ENCODE measurements around the gene ERG.
A peak's percentile ranks its signal among the peaks of the same experiment; 100 is the strongest.

Gene ERG

DNA sequence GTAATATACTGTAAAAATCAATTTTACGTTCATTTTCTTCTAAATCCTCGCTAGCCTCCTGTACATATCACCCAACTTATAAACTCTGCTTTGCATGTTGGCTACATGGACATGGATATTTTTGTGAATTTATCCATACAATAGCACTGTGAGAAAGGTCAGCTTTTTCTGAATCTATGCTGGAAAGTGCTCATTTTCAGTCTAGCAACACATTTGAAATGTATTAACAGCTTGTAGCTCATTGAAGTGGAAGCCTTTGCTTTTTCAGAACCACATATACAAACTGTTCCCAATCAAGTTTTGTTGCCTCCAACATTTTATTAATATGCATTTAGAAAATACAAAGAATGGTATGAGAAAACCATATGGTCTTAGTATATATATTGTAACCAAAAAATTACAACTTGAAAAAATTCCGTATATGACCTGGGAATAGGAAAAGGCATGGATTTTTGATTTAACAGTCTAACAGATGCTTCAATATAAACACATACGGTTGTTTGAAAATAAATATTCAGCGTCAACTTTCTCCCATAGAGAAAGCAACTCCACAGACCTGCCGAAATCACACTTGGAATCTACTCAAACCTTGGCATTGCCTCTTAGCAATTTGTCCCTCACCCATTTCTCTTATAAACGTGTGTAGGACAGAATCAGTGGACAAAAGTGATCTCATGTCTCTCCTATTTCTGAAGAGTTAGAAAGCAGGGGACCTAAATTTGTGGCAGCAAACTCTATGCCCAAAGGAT is 112.7 kb downstream of the ERG start:
- no peak overlapping the region for H3K4me3 ChIP-seq (ENCODE audit: low read depth, low read length)
- TF ChIP-seq POLR2A (IDR thresholded peaks at IDR 0.05; ENCODE audit: extremely low read depth, insufficient read length) (no peak), MYC (IDR thresholded peaks at IDR 0.05; ENCODE audit: low read depth, low read length) (no peak)
- TF ChIP-seq, protein P1, sequence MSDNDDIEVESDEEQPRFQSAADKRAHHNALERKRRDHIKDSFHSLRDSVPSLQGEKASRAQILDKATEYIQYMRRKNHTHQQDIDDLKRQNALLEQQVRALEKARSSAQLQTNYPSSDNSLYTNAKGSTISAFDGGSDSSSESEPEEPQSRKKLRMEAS (IDR thresholded peaks at IDR 0.05; ENCODE audit: low read depth, low read length): no peak
- TF ChIP-seq, protein P2, sequence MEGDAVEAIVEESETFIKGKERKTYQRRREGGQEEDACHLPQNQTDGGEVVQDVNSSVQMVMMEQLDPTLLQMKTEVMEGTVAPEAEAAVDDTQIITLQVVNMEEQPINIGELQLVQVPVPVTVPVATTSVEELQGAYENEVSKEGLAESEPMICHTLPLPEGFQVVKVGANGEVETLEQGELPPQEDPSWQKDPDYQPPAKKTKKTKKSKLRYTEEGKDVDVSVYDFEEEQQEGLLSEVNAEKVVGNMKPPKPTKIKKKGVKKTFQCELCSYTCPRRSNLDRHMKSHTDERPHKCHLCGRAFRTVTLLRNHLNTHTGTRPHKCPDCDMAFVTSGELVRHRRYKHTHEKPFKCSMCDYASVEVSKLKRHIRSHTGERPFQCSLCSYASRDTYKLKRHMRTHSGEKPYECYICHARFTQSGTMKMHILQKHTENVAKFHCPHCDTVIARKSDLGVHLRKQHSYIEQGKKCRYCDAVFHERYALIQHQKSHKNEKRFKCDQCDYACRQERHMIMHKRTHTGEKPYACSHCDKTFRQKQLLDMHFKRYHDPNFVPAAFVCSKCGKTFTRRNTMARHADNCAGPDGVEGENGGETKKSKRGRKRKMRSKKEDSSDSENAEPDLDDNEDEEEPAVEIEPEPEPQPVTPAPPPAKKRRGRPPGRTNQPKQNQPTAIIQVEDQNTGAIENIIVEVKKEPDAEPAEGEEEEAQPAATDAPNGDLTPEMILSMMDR (IDR thresholded peaks at IDR 0.05; ENCODE audit: low read depth, low read length): no peak
- no peak for DNase-seq (ENCODE audit: low read depth)

DNA sequence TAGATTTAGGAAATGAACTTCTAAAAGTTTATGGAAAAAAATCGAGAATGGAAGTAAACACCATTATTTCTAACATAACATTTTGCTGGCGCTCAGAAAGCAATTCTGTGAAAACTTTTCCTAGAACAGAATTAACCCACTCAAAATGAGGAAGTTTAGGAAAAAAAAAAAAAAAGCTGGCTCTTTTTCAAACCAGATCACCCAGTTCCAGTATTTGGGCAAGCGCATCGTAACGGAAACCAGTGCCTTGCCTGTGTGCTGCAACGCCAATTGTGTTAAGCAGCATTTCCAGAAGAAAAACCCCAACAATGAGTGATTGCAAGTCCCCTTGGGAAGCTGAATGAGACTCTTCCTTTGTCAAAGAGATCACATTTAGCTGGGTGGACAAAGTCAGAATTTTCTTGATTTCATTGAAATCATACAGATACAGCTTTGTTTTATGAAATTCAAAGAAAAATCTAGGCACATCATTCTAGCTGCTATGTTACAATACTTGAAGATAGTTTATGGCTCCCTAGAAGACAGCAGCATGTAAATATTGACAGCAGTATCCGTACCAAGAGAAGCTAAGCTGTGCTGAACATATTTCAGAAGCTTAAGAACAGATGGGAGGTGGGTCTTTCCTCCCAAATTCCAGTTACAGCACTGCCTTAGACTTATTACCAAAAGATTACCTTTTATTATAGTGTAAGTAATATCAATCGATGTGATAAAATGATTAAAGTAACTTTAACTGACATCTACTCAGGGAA is 113.4 kb downstream of the ERG start:
- TF ChIP-seq, protein P1 (IDR thresholded peaks at IDR 0.05; ENCODE audit: low read depth, low read length): no peak
- peak; percentile 87 for DNase-seq (ENCODE audit: low read depth)
- H3K4me3 ChIP-seq (ENCODE audit: low read depth, low read length): peak overlapping the region; percentile 8

DNA sequence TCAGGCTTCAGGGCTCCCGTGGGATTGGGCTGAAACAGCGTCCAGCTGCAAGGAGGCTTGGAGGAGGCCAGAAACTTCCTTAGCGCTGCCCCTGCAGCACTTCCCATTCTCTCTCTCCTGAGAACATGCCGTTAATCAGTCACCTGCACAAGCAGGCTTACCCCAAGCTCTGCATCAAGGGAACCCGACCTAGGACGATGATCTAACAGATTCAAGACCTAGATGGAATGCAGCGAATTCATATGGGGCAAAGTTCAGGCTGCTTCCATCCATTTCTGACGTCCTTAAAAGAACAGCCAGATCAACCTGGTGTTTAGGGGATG is 114.1 kb downstream of the ERG start:
- DNase-seq (ENCODE audit: low read depth): peak; percentile 50
- H3K4me3 ChIP-seq (ENCODE audit: low read depth, low read length): peak overlapping the region; percentile 8
- TF ChIP-seq POLR2A (IDR thresholded peaks at IDR 0.05; ENCODE audit: extremely low read depth, insufficient read length): no peak
- no peak for TF ChIP-seq MYC (IDR thresholded peaks at IDR 0.05; ENCODE audit: low read depth, low read length)
- TF ChIP-seq, protein P1 (IDR thresholded peaks at IDR 0.05; ENCODE audit: low read depth, low read length): no peak
- TF ChIP-seq, protein P2 (IDR thresholded peaks at IDR 0.05; ENCODE audit: low read depth, low read length): no peak

DNA sequence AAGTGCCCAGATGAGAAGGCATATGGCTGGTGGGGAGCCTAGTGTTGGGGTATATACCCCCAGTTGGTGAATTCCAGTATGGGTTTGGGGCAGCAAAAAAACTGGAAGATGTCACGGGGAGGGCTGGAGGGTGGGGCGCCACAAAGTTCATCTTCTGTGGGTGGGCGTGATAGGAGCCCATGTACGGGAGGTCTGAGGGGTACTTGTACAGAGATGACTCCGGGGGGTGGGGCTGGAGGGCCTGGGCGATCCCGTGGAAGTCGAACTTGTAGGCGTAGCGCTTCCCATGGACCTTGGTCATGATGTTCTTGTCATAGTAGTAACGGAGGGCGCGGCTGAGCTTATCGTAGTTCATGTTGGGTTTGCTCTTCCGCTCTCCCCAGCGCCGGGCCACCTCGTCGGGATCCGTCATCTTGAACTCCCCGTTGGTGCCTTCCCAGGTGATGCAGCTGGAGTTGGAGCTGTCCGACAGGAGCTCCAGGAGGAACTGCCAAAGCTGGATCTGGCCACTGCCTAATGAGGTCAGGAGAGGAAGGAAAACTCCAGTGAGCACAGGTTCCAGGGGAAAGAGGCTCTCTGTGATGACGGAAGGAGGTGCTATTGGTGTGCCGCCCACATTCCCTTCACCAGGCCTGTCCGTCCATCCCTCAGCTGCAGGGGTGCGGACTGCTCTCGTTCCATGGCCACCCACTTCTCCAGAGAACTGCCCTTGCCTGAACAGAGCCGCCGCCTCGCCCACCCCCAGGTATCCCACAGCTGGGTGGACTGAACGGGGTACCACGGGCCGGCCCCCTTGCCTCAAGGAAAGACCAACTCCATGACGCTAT is 114.7 kb downstream of the ERG start:
- no peak overlapping the region for H3K4me3 ChIP-seq (ENCODE audit: low read depth, low read length)
- no peak for DNase-seq (ENCODE audit: low read depth)
- TF ChIP-seq, protein P1 (IDR thresholded peaks at IDR 0.05; ENCODE audit: low read depth, low read length): no peak
- TF ChIP-seq, protein P2 (IDR thresholded peaks at IDR 0.05; ENCODE audit: low read depth, low read length): no peak
- TF ChIP-seq MYC (IDR thresholded peaks at IDR 0.05; ENCODE audit: low read depth, low read length) (no peak), POLR2A (IDR thresholded peaks at IDR 0.05; ENCODE audit: extremely low read depth, insufficient read length) (no peak)

GRCh38 chr21:38380481-38381137 is 117.7 kb downstream of the ERG start:
- peak; percentile 54 for DNase-seq (ENCODE audit: low read depth)
- TF ChIP-seq POLR2A (IDR thresholded peaks at IDR 0.05; ENCODE audit: extremely low read depth, insufficient read length) (no peak), MYC (IDR thresholded peaks at IDR 0.05; ENCODE audit: low read depth, low read length) (no peak)
- TF ChIP-seq, protein P2 (IDR thresholded peaks at IDR 0.05; ENCODE audit: low read depth, low read length): no peak

More at GRCh38 chr21:38380481-38381137, 117.7 kb downstream of the ERG start:
- H3K4me3 ChIP-seq (ENCODE audit: low read depth, low read length): no peak overlapping the region
